HuH-7 (cell line): ENCODE results near the gene EBF3.

Experiments used
- DNase-seq: peaks from one replicate; pipeline ENCODE4 v3.0.0; 2011; ENCODE audit warnings: low spot score

The EBF3 gene, protein sequence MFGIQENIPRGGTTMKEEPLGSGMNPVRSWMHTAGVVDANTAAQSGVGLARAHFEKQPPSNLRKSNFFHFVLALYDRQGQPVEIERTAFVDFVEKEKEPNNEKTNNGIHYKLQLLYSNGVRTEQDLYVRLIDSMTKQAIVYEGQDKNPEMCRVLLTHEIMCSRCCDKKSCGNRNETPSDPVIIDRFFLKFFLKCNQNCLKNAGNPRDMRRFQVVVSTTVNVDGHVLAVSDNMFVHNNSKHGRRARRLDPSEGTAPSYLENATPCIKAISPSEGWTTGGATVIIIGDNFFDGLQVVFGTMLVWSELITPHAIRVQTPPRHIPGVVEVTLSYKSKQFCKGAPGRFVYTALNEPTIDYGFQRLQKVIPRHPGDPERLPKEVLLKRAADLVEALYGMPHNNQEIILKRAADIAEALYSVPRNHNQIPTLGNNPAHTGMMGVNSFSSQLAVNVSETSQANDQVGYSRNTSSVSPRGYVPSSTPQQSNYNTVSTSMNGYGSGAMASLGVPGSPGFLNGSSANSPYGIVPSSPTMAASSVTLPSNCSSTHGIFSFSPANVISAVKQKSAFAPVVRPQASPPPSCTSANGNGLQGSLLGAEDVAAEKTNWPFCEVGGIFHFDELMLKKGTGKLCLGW

GRCh38 chr10:129963641-129964501 lies at the start of gene EBF3:
TSS of gene EBF3 (minus strand) at chr10:129964274. CDS start at chr10:129963768, 506 bp downstream.
- peak; percentile 94 for DNase-seq

DNA sequence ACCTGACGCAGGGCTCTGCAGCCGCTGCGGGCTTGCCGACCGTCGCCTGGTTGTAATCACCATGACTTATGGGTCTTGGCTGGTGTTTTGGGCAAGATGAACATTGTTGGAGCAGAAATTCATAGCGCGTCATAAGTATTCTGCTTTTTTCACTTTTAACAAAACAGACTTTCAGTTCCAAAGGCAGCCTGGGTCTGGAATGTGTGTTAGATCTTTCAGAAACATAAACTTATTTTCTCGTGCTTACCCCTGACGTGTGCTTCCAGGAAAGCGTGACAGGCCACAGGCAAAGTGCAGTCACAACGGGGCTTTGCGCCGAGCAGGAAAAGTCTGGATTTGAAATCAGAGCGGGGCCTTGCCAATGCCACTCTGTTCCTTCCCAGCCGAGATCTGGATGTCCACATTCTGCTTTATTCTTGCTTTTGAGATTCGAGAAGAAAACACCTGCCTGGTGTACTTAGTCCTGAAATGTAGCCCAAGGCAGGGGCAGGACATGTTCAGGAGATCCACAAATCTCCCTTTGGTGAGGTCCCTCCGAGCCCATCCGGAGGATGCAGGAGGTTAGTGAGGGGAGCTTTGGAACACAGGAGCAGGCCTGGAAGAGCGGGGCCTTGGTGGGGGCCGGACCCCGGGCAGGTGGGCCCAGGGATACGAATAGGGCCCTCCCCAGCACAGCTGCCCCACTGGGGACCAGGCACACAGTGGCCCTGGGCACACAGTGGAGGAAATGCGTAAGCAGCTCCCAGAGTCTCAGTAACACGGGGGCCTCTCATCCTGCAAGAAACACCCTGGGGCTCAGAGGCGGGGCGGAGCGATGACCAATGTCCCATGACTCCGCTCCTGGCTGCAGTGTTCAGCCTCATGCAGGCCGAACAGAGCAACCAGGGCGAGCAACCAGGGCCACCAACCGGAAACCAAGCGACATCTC lies 49.5 kb upstream of the EBF3 start:
- DNase-seq = no peak

GRCh38 chr10:130012129-130012528 lies 48.1 kb upstream of the EBF3 start:
- no peak for DNase-seq

GRCh38 chr10:130010653-130011052 lies 46.6 kb upstream of the EBF3 start:
- no peak for DNase-seq

DNA sequence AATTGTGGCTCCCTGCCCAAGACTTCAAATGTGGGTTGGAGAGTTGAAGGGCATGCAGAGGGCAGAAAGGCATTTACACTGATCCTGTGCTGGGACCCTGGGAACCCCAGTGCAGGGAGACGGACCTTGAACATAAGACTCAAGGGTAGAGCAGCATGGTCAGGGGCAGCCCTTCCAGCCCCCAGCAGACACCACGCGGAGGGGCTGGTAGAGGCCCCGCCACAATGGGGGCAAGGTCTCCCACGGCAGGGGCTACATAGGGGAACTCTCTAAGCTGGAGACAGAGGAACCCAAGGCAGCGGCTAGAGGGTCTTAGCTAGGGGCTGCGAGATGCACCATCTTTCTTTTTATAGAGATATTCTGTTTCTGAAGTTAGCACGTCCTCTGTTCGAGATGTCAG lies 45.2 kb upstream of the EBF3 start:
- DNase-seq = no peak

DNA sequence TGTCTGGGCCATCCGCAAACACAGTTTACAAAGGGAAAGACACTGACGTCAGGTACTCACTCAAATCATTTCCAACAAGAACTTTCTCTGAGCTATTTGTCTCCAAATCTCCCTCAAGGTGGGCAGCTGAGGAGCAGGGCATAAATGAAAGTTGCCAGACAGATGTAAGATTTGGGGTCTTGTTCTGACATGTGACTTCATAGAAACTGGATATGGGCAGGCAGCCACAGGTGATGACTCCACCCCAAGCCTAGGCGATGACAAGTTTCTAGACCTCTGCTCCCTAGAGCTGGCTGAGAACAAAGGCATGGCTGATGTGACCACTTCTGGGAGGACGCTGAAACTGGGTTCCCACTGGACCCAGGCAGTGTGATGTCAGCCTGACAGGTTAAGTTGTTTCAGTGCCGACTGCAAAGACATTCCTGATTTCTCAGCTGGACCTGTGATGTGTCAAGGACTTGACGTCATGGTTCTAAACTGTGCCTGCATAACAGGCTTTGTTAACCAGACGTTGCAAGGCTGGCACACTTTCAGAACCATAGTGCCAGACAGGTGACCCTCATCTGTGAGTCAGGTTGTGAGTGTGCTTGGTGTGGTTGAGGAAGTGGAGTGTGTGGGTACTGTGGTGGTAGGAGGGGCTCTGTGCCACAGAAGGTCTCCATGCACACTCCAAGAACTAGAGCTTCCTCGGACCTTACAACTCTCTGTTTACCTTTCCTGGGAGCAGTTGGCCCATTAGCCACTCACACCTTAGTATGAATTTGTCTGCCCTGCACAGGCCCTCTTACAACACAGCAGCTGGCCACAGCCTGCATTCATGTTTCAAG lies 39.9 kb upstream of the EBF3 start:
- DNase-seq = no peak

- no peak for DNase-seq
Measured at GRCh38 chr10:130003166-130003565, 39.1 kb upstream of the EBF3 start.

DNA sequence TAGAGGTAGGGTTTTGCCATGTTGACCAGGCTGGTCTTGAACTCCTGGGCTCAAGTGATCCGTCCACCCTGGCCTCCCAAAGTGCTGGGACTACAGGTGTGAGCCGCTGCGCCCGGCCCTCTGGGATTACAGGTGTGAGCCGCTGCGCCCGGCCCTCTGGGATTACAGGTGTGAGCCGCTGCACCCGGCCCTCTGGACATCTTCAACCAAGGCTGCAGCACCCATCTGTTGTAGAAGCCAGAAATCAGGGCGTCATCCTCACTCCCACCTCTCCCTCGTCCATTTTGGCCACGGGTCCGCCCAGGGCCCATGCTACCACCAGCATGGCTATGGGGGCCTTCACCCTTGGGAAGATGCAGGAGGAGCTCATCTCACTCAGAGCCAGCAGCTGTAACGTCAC lies 38.5 kb upstream of the EBF3 start:
- DNase-seq = no peak

DNA sequence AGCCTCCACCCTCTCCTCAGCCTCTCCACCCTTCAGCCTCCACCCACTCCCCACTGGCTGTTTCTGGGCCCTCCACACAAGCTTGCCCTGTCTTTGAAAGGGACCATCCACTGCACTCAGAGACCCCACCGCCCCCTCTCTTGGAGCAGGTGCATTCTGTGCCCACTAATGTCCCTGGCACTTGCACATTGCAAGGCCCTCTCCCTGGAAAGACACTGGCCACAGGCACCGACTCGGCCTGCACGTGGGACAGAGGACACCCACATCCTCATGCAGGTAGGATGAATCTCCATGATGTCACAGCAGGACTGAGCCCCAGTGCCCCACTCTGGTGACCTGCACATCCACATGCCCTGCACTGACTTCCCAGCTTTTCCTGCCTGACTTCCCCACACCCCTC lies 36.8 kb upstream of the EBF3 start:
- no peak for DNase-seq

DNA sequence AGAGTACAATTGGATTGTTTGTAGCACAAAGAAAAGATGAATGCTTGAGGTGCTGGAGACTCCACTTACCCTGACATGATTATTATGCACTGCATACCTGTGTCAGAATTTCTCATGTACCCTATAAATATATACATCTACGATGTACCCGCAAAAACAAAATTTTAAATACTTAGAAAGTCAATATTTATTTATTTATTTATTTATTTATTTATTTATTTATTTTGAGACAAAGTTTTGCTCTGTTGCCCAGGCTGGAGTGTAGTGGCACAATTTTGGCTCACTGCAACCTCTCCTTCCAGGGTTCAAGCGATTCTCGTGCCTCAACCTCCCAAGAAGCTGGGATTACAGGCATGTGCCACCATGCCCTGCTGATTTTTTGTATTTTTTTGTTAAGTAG lies 35.1 kb upstream of the EBF3 start:
- no peak for DNase-seq

GRCh38 chr10:129993621-129994020 lies 29.5 kb upstream of the EBF3 start:
- DNase-seq = no peak

GRCh38 chr10:129992356-129992755 lies 28.3 kb upstream of the EBF3 start:
- no peak for DNase-seq

DNA sequence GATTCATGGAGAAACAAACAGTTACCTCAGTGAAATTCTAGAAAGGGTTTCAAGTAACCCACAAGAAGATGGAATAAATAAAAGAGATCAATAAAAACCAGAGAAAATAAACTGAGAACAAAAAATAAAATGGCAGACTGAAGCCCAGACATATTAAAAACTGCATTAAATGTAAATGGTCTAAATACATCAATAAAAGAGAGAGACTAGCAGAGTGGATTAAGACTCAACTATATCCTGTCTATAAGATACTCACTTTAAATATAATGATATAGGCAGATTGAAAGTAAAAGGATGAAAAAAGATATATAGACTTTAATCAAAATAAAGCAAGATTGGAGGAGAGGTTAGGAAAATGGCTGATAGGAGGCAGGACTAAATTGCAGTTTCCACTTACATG lies 18.8 kb upstream of the EBF3 start:
- DNase-seq = no peak

- DNase-seq = no peak
Measured at GRCh38 chr10:129978980-129979379, 14.9 kb upstream of the EBF3 start.

GRCh38 chr10:129978322-129978721 lies 14.2 kb upstream of the EBF3 start:
- DNase-seq = no peak

- no peak for DNase-seq
Measured at GRCh38 chr10:129977794-129978193, 13.7 kb upstream of the EBF3 start.

GRCh38 chr10:129973674-129974059 lies 9.6 kb upstream of the EBF3 start:
- no peak for DNase-seq

DNA sequence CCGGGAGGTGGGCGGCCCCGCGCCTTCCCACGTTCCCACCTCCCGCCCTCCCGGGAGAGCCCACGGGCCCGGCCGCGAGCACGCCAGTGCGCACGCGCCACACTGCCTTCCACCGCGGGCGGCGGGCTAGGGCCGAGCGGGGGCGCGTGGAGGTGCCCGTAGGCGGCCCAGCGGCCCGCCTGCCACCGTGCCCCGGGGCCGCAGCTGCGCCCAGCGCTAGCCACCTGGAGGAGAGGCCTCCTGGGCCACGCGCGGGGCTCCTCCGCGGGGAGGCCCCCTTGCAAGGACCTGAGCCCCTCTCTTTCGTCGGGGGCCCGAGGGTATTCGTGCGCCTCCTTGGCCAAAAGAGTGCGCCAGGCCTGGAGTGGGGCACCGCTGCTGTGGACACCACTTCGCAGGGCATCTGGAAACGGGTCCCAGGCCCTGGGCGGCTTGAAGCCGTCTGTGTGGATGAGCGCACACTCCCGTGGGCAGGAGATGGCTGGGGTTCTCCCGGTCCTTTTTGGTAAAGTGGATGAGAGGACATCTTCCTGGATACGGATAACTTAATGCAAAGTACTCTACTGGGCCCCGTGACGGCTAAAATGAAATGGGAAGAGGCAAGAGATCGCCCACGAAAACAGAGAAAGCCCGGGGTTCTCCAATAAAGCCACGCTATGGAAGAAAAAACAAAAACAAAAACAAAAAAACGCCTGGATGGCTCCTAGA lies 9.0 kb upstream of the EBF3 start:
- DNase-seq = no peak

GRCh38 chr10:129972145-129972965 lies 8.3 kb upstream of the EBF3 start:
- DNase-seq = no peak
